Cardiac ventricle fibroblast (primary cell): ENCODE results near the gene AREL1. TPM values are rescaled to one million over a fixed set of nuclear protein-coding genes. Genes with fewer than 3 reads are reported as not detected.

Source experiments
- total RNA-seq: library from RNA; depleted of rRNA; stranded (reverse); fragments of >200 nt; gene quantifications from 2 replicates; pipeline ENCODE4 v1.2.3, GENCODE V29; 2015

Gene AREL1, protein sequence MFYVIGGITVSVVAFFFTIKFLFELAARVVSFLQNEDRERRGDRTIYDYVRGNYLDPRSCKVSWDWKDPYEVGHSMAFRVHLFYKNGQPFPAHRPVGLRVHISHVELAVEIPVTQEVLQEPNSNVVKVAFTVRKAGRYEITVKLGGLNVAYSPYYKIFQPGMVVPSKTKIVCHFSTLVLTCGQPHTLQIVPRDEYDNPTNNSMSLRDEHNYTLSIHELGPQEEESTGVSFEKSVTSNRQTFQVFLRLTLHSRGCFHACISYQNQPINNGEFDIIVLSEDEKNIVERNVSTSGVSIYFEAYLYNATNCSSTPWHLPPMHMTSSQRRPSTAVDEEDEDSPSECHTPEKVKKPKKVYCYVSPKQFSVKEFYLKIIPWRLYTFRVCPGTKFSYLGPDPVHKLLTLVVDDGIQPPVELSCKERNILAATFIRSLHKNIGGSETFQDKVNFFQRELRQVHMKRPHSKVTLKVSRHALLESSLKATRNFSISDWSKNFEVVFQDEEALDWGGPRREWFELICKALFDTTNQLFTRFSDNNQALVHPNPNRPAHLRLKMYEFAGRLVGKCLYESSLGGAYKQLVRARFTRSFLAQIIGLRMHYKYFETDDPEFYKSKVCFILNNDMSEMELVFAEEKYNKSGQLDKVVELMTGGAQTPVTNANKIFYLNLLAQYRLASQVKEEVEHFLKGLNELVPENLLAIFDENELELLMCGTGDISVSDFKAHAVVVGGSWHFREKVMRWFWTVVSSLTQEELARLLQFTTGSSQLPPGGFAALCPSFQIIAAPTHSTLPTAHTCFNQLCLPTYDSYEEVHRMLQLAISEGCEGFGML
- 13.5 and 16.3 TPM in 2 replicates for total RNA-seq

DNA sequence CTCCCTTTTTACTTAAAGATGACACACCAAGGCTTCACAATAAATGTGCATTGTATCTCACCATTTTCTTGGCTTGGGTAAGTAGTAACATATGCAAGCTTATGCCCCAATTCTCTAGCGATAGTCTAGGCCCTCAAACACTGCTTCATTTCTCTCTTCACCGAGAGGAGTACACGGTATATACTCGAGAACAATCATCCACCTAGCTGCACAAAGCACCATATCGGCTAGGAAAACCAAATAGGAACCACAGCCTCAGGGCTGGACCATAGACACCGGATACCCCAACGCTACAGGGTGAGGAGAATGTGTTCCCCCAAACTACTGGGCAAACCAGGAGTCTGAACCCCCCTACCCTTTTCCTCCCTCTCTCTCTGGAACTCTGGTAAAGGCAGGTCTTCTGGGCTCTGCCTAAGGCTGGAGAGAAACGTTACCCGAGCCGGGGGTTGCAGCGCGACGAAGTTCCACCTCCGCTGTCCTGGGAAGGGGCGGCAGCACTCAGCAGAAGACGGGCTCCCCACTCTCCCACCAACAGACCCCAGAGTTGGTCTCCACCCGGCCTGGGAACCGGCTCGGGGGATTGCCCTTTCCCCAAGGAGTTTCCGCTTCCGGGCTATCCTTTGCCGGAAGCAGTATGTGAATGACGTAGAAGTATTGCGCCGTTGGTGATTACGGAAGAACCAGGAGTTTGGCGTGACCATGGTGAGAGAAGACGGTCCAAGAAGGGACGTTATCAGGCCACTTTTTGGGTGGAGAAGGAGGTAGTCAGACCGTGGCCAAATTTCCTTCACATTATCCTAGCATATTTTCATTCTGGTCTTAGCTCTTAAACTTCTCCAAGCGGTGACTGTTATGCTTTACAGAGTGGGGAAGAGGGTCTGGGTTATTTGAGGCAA is at the start of gene AREL1, which contains the start of gene FCF1:
Gene AREL1 (minus strand): TSS at position 582 of the 896 bp plus-strand sequence. CDS start 27,465 bp downstream, outside the sequence.
Gene FCF1 (plus strand): TSS at position 646 of the 896 bp plus-strand sequence. CDS start 54 bp downstream, at position 700.

DNA sequence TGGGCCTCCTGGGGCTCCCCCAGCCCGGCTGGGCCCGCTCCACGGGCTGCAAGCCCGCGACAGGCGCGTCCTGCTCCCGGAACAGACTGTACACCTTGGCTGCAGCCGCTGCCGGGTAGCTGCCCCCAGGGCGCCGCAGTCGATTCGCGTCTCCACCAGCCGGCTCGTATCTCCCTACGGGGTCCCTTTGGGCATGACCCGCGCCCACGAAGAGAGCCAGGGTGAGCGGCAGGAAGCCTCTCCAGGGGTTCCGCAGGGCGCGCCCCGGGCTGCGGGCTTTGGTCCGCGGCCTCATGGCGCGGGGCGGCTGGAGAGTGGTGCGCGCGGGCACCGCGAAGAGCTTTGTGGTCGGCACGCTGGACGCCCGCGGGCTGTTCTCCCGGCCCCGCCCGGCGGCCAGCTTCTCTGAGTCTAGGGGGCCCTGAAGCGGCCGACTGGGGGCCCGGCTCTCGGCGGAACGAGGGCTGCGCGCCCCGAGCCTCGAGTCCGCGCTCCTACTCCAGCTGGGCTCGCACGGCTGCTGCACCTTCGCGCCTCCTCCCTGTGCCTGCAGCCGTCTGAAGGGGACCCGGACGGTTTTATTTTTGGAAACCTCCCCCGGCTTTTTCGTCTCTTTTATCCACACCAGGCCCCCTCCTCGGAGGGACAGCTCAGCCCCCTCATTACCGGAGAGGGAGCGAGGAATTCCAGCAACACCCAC is 101.1 kb downstream of the AREL1 start, which contains the start of gene LTBP2:
Gene LTBP2 (minus strand): TSS at position 588 of the 700 bp plus-strand sequence. CDS start 293 bp downstream, at position 295.

Other genes with a start within 250 kb of the AREL1 start
- gene NPC2, start 219.8 kb downstream of the AREL1 start, total RNA-seq: 713 and 752 TPM in 2 replicates
- gene ISCA2, start 219.3 kb downstream of the AREL1 start, total RNA-seq: 9.1 and 14.7 TPM in 2 replicates
- 123 and 130 TPM in 2 replicates for gene LTBP2, start 100.8 kb downstream of the AREL1 start, total RNA-seq
- gene FCF1, start 64 bp upstream of the AREL1 start, total RNA-seq: 34.5 and 43.6 TPM in 2 replicates
- gene YLPM1, start 50.2 kb upstream of the AREL1 start, total RNA-seq: 30.3 and 30.9 TPM in 2 replicates
- gene PROX2, start 163.1 kb upstream of the AREL1 start, total RNA-seq: not detected in 2 replicates
- 53.6 and 89.1 TPM in 2 replicates for gene DLST, start 168.8 kb upstream of the AREL1 start, total RNA-seq
- 4.4 TPM in 1 of 2 replicates, not detected in the other for gene RPS6KL1, start 210.2 kb upstream of the AREL1 start, total RNA-seq
- 24.0 and 30.8 TPM in 2 replicates for gene PGF, start 242.5 kb upstream of the AREL1 start, total RNA-seq